Vagina (tissue), 2 donors: ENCODE results near the gene OR2B2.

Experiments used
- CTCF ChIP-seq, 3 experiments: fragments of 450-650 bp in 2 of 3; fragments of 200-600 bp in 1 of 3; sonication (generic) in 1 of 3; IDR thresholded peaks; one replicate each; pipeline ENCODE4 v1.5.1; 2017 to 2019; ENCODE audit warnings: antibody characterized with exemption in 3 of 3, mild to moderate bottlenecking in 2 of 3, moderate library complexity in 2 of 3
- POLR2A ChIP-seq, 2 donors: fragments of 450-650 bp; IDR thresholded peaks; one replicate each; pipeline ENCODE4 v1.6.1; 2017; ENCODE audit warnings: antibody characterized with exemption in 2 of 2, mild to moderate bottlenecking in 2 of 2, moderate library complexity in 2 of 2
- POLR2AphosphoS5 ChIP-seq, 2 donors: sonication (generic); formaldehyde crosslinking; IDR thresholded peaks; one replicate each; pipeline ENCODE4 v1.9.0; 2017; ENCODE audit warnings: antibody characterized with exemption in 2 of 2, mild to moderate bottlenecking in 2 of 2, low read depth in 1 of 2; ENCODE audit not compliant: insufficient read depth in 1 of 2

- TF ChIP-seq CTCF (IDR thresholded peaks at IDR 0.05): no peak
- TF ChIP-seq POLR2AphosphoS5 (IDR thresholded peaks at IDR 0.05; ENCODE audit: insufficient read depth in 1 of 2, low read depth in 1 of 2): no peak
- no peak for TF ChIP-seq POLR2A (IDR thresholded peaks at IDR 0.05)
Observed at GRCh38 chr6:27940766-27941165, 28.6 kb upstream of the OR2B2 start.
